Kidney glomerular epithelial cell (primary cell): ENCODE results near the gene ZNF184.
A peak's percentile ranks its signal among the peaks of the same experiment; 100 is the strongest.

Experiments
- DNase-seq: peaks from one replicate; lab custom pipeline; 2025; lab: John Stamatoyannopoulos, UW

The ZNF184 gene

GRCh38 chr6:27472617-27473400 lies at the start of gene ZNF184:
Gene ZNF184 (minus strand): TSS chr6:27473105. CDS start chr6:27472294, 811 bp downstream.
- DNase-seq: peak; percentile 97

GRCh38 chr6:27518881-27519795 lies 46.2 kb upstream of the ZNF184 start:
- peak; percentile 89 for DNase-seq

- no peak for DNase-seq
These were observed 45.3 kb upstream of the ZNF184 start for GRCh38 chr6:27517928-27518787.

- no peak for DNase-seq
These were observed 44.3 kb upstream of the ZNF184 start for GRCh38 chr6:27517238-27517637.

- no peak for DNase-seq
These were observed 42.1 kb upstream of the ZNF184 start for GRCh38 chr6:27514906-27515495.

GRCh38 chr6:27512525-27512924 lies 39.6 kb upstream of the ZNF184 start:
- no peak for DNase-seq

- DNase-seq: no peak
These were observed 34.4 kb upstream of the ZNF184 start for GRCh38 chr6:27507041-27507956.

GRCh38 chr6:27505209-27506027 lies 32.5 kb upstream of the ZNF184 start:
- DNase-seq: peak; percentile 83

GRCh38 chr6:27503436-27504030 lies 30.6 kb upstream of the ZNF184 start:
- DNase-seq: peak; percentile 67

GRCh38 chr6:27502508-27503435 lies 29.9 kb upstream of the ZNF184 start:
- peak; percentile 82 for DNase-seq

GRCh38 chr6:27501187-27501586 lies 28.3 kb upstream of the ZNF184 start:
- no peak for DNase-seq

GRCh38 chr6:27500177-27500576 lies 27.3 kb upstream of the ZNF184 start:
- no peak for DNase-seq

- DNase-seq: peak; percentile 90
These were observed 22.7 kb upstream of the ZNF184 start for GRCh38 chr6:27495386-27496135.

- no peak for DNase-seq
These were observed 22.1 kb upstream of the ZNF184 start for GRCh38 chr6:27494987-27495385.

GRCh38 chr6:27494103-27494502 lies 21.2 kb upstream of the ZNF184 start:
- no peak for DNase-seq

GRCh38 chr6:27492631-27493190 lies 19.8 kb upstream of the ZNF184 start:
- no peak for DNase-seq
